GM12878 (cell line): ENCODE results near the gene CCNH. TPM values are rescaled to one million over a fixed set of nuclear protein-coding genes. Genes with fewer than 3 reads are reported as not detected.

Source experiments
- BCL3 ChIP-seq: IDR thresholded peaks from 2 replicates; pipeline ENCODE4 v1.6.1; 2011; ENCODE audit warnings: borderline replicate concordance, low read depth, mild to moderate bottlenecking, moderate library complexity, low read length; ENCODE audit not compliant: insufficient read depth, poor library complexity, severe bottlenecking
- BCLAF1 ChIP-seq: fragments of 450-650 bp; IDR thresholded peaks from 2 replicates; pipeline ENCODE4 v1.6.1; 2017; ENCODE audit warnings: antibody characterized with exemption, mild to moderate bottlenecking, moderate library complexity
- CBFB ChIP-seq: IDR thresholded peaks from 2 replicates; pipeline ENCODE4 v1.6.1; 2016; ENCODE audit warnings: antibody characterized with exemption, low read depth
- CUX1 ChIP-seq: IDR thresholded peaks from 2 replicates; pipeline ENCODE4 v1.6.1; 2012; ENCODE audit warnings: improper control_type of control experiment, low read depth, low read length; ENCODE audit not compliant: insufficient replicate concordance
- EGR1 ChIP-seq, 2 experiments: IDR thresholded peaks; 1 replicate in 1 of 2; 2 replicates in 1 of 2; pipeline ENCODE4 v1.6.1; 2011 to 2012; ENCODE audit warnings: low read depth in 2 of 2, low read length in 2 of 2, borderline replicate concordance in 1 of 2, mild to moderate bottlenecking in 1 of 2, moderate library complexity in 1 of 2
- MXI1 ChIP-seq: fragments of 150-350 bp; IDR thresholded peaks from 2 replicates; pipeline ENCODE4 v1.6.1; 2011; ENCODE audit warnings: low read depth, mild to moderate bottlenecking, inconsistent platforms, low read length, improper control_type of control experiment
- MYC ChIP-seq: IDR thresholded peaks from 2 replicates; pipeline ENCODE4 v1.6.1; 2011; ENCODE audit warnings: mild to moderate bottlenecking, low read length, moderate library complexity, inconsistent platforms; ENCODE audit not compliant: insufficient read depth, insufficient replicate concordance, insufficient read length, severe bottlenecking
- PML ChIP-seq: IDR thresholded peaks from 2 replicates; pipeline ENCODE4 v1.6.1; 2012; ENCODE audit warnings: low read length, inconsistent platforms
- RELA ChIP-seq: fragments of 450-650 bp; IDR thresholded peaks from 2 replicates; pipeline ENCODE4 v1.8.0; 2014; ENCODE audit warnings: borderline replicate concordance; ENCODE audit not compliant: partially characterized antibody
- REST ChIP-seq: IDR thresholded peaks from 2 replicates; pipeline ENCODE4 v1.6.1; 2012; ENCODE audit warnings: mild to moderate bottlenecking, low read depth, low read length
- SIN3A ChIP-seq: IDR thresholded peaks from 2 replicates; pipeline ENCODE4 v1.6.1; 2012; ENCODE audit warnings: low read depth, low read length, improper control_type of control experiment
- SPI1 ChIP-seq: IDR thresholded peaks from 2 replicates; pipeline ENCODE4 v1.6.1; 2011; ENCODE audit warnings: low read depth, mild to moderate bottlenecking, low read length, moderate library complexity, borderline replicate concordance; ENCODE audit not compliant: insufficient read depth
- SUZ12 ChIP-seq: fragments of 200-600 bp; sonication (generic); IDR thresholded peaks from one replicate; pipeline ENCODE4 v1.6.1; 2018; ENCODE audit warnings: antibody characterized with exemption, mild to moderate bottlenecking; ENCODE audit not compliant: unreplicated experiment
- TARDBP ChIP-seq: IDR thresholded peaks from 2 replicates; pipeline ENCODE4 v1.6.1; 2016; ENCODE audit warnings: borderline replicate concordance
- TCF12 ChIP-seq: IDR thresholded peaks from 2 replicates; pipeline ENCODE4 v1.6.1; 2011; ENCODE audit warnings: low read depth, mild to moderate bottlenecking, low read length
- polyA plus RNA-seq, 11 experiments: library from polyadenylated mRNA; depleted of rRNA in 4 of 11; unstranded in 6 of 11; stranded (reverse) in 5 of 11; fragments of >200 nt; fragmentation: Nextera tagmentation in 4 of 11; fragmentation: Illumina TruSeq in 1 of 11; extraction: Ambion mirVana in 4 of 11; extraction: Trizol in 1 of 11; gene quantifications; 1 replicate in 1 of 11; 2 replicates in 10 of 11; pipeline versions ENCODE4 v1.2.1 to v1.2.3, GENCODE V29; 2011 to 2016; ENCODE audit warnings: inconsistent platforms in 2 of 11, missing spikeins in 2 of 11, low read depth in 1 of 11
- total RNA-seq, 4 experiments: library from RNA; depleted of rRNA in 3 of 4; stranded (reverse); fragments of >200 nt in 3 of 4; fragmentation: Illumina TruSeq in 1 of 4; extraction: Trizol in 1 of 4; gene quantifications; 2 replicates each; pipeline versions ENCODE4 v1.2.1 to v1.2.3, GENCODE V29; 2013 to 2021

Gene CCNH
- total and polyA plus RNA-seq, 10 of the 15 experiments (the other 5 are each of a cell fraction or from before 2014, with no cell fraction given): 43.9 to 116 (median 81.4) TPM

- TF ChIP-seq CBFB: peak; percentile 84
- TF ChIP-seq SUZ12: no peak
- TF ChIP-seq BCLAF1: no peak
- TF ChIP-seq SIN3A: no peak
- no peak for TF ChIP-seq MYC
- peak in 1 of 2 experiments; percentile 90; a peak in 1 of 3 replicates for TF ChIP-seq EGR1 (IDR thresholded peaks at IDR 0.05; ENCODE audit: borderline replicate concordance in 1 of 2, low read depth in 2 of 2, low read length in 2 of 2)
- no peak; the same call in 1 of the 2 replicates for TF ChIP-seq TCF12
- TF ChIP-seq RELA: no peak
- peak; percentile 92 for TF ChIP-seq PML
- TF ChIP-seq CUX1: no peak
- TF ChIP-seq SPI1: no peak
- no peak for TF ChIP-seq BCL3
- TF ChIP-seq MXI1: peak; percentile 73; the same call in 1 of the 2 replicates
- TF ChIP-seq REST: no peak
- no peak for TF ChIP-seq TARDBP
Observed at GRCh38 chr5:87412630-87413342, at the start of gene CCNH (continued).
